ENCODE results near the gene BTG4.

- no peak for TF ChIP-seq BRCA1 (IDR thresholded peaks at IDR 0.05)
- no peak for TF ChIP-seq BRCA1 (CRISPR knock-in tag; IDR thresholded peaks at IDR 0.05)
- no peak for TF ChIP-seq KHSRP (IDR thresholded peaks at IDR 0.05)
- no peak for TF ChIP-seq SIN3A (IDR thresholded peaks at IDR 0.05; ENCODE audit: borderline replicate concordance in 2 of 2, control insufficient read depth in 1 of 2, low read depth in 2 of 2, low read length in 2 of 2)
- TF ChIP-seq ZFP1 (CRISPR knock-in tag; IDR thresholded peaks at IDR 0.05) = no peak
These were observed 6.5 kb upstream of the BTG4 start for GRCh38 chr11:111518668-111519067.

Data from K562 (cell line).